Urinary bladder (tissue), 4 donors: ENCODE results near the gene INKA1. TPM values are rescaled to one million over a fixed set of nuclear protein-coding genes. Genes with fewer than 3 reads are reported as not detected.

Source experiments
- DNase-seq: peaks from one replicate; pipeline ENCODE4 v3.0.0-alpha.2; 2015; ENCODE audit errors: extremely low spot score
- H3K27ac ChIP-seq: one replicate; pipeline ENCODE4 v1.5.1; 2013; ENCODE audit warnings: low read depth, mild to moderate bottlenecking, moderate library complexity
- H3K36me3 ChIP-seq: one replicate; pipeline ENCODE4 v1.6.1; 2013; ENCODE audit warnings: mild to moderate bottlenecking, moderate library complexity; ENCODE audit not compliant: insufficient read depth
- H3K4me1 ChIP-seq: one replicate; pipeline ENCODE4 v1.6.1; 2013; ENCODE audit warnings: mild to moderate bottlenecking, moderate library complexity; ENCODE audit not compliant: insufficient read depth
- H3K4me3 ChIP-seq: one replicate; pipeline ENCODE4 v1.5.1; 2013; ENCODE audit warnings: low read depth, low read length
- WGBS: extraction: QIAGEN DNeasy Blood & Tissue Kit; methylation state at CpG from one replicate; pipeline ENCODE4 v1.1.7; 2013; 5-methylcytosine and 5-hydroxymethylcytosine counted together
- polyA plus RNA-seq: library from polyadenylated mRNA; stranded (reverse); fragments of 200-250 nt; gene quantifications from one replicate; pipeline ENCODE4 v1.2.3, GENCODE V29; 2013
- small RNA-seq: library from RNA; depleted of rRNA; stranded (forward); fragments of <200 nt; gene quantifications from one replicate; pipeline ENCODE3, GENCODE V24; 2014
- total RNA-seq: library from RNA; depleted of rRNA; stranded (reverse); fragments of >200 nt; gene quantifications from one replicate; pipeline ENCODE4 v1.2.3, GENCODE V29; 2014
- donor health status: healthy with polysubstance abuse.
- donor health status: healthy.

INKA1 gene
- total and polyA plus RNA-seq, 2 donors: 6.5 to 10.3 TPM

- Histone ChIP-seq H3K36me3 (no peaks in the 10 kb centered on the region), H3K27ac (no peak overlapping the region), H3K4me1 (no peaks in the 10 kb centered on the region), H3K4me3 (no peak overlapping the region)
- no peak for DNase-seq
- 80% methylated on average over 3 of the region's 3 CpGs for WGBS
Measured at GRCh38 chr3:49845694-49846093, 42.6 kb downstream of the INKA1 start.

Small RNA genes within 50 kb of the gene (small RNA-seq; reads per million reads assigned to genes)
- gene COX6CP14: not detected

Other genes with a start within 250 kb of the INKA1 start
- gene BSN, start 248.8 kb upstream of the INKA1 start, total RNA-seq: 0.48 TPM
- gene BSN, start 248.8 kb upstream of the INKA1 start, polyA plus RNA-seq: 0.39 TPM
- 51.4 TPM for gene APEH, start 128.9 kb upstream of the INKA1 start, total RNA-seq
- gene APEH, start 128.9 kb upstream of the INKA1 start, polyA plus RNA-seq: 73.4 TPM
- 5.5 TPM for gene MST1, start 113.8 kb upstream of the INKA1 start, total RNA-seq
- 11.2 TPM for gene MST1, start 113.8 kb upstream of the INKA1 start, polyA plus RNA-seq
- 15.9 TPM for gene RNF123, start 113.7 kb upstream of the INKA1 start, total RNA-seq
- gene RNF123, start 113.7 kb upstream of the INKA1 start, polyA plus RNA-seq: 29.3 TPM
- gene AMIGO3, start 83.6 kb upstream of the INKA1 start, total RNA-seq: not detected
- gene AMIGO3, start 83.6 kb upstream of the INKA1 start, polyA plus RNA-seq: 1.1 TPM
- gene GMPPB, start 79.3 kb upstream of the INKA1 start, total RNA-seq: 11.3 TPM
- 17.9 TPM for gene GMPPB, start 79.3 kb upstream of the INKA1 start, polyA plus RNA-seq
- 31.6 TPM for gene IP6K1, start 16.7 kb upstream of the INKA1 start, total RNA-seq
- gene IP6K1, start 16.7 kb upstream of the INKA1 start, polyA plus RNA-seq: 31.0 TPM
- not detected for gene CDHR4, start 3.4 kb upstream of the INKA1 start, total RNA-seq
- gene CDHR4, start 3.4 kb upstream of the INKA1 start, polyA plus RNA-seq: 0.10 TPM
- 39.6 TPM for gene UBA7, start 10.7 kb downstream of the INKA1 start, total RNA-seq
- 37.7 TPM for gene UBA7, start 10.7 kb downstream of the INKA1 start, polyA plus RNA-seq
- gene TRAIP, start 53.3 kb downstream of the INKA1 start, total RNA-seq: 6.8 TPM
- 2.6 TPM for gene TRAIP, start 53.3 kb downstream of the INKA1 start, polyA plus RNA-seq
- 0.37 TPM for gene CAMKV, start 66.6 kb downstream of the INKA1 start, total RNA-seq
- not detected for gene CAMKV, start 66.6 kb downstream of the INKA1 start, polyA plus RNA-seq
- 1.7 TPM for gene MST1R, start 100.6 kb downstream of the INKA1 start, total RNA-seq
- gene MST1R, start 100.6 kb downstream of the INKA1 start, polyA plus RNA-seq: 6.8 TPM
- gene MON1A, start 126.5 kb downstream of the INKA1 start, total RNA-seq: 5.1 TPM
- gene MON1A, start 126.5 kb downstream of the INKA1 start, polyA plus RNA-seq: 13.1 TPM
- gene RBM6, start 136.9 kb downstream of the INKA1 start, total RNA-seq: 117 TPM
- gene RBM6, start 136.9 kb downstream of the INKA1 start, polyA plus RNA-seq: 66.0 TPM